Mucosa of rectum (tissue), 2 donors: Measurements from ENCODE around the gene PDCD1LG2.

ENCODE experiments used
- H3K27ac ChIP-seq, 2 donors: one replicate each; pipeline ENCODE4 v1.7.0; 2013; ENCODE audit warnings: inconsistent platforms in 2 of 2, low read depth in 2 of 2, low read length in 2 of 2
- H3K27me3 ChIP-seq, 2 donors: one replicate each; pipeline ENCODE4 v1.7.0; 2013; ENCODE audit warnings: low read length in 2 of 2; ENCODE audit not compliant: control insufficient read depth in 2 of 2, insufficient read depth in 2 of 2
- H3K36me3 ChIP-seq, 2 donors: one replicate each; pipeline ENCODE4 v1.7.0; 2013; ENCODE audit warnings: low read length in 2 of 2; ENCODE audit not compliant: control insufficient read depth in 2 of 2, insufficient read depth in 2 of 2
- H3K4me1 ChIP-seq, 2 donors: one replicate each; pipeline ENCODE4 v1.7.0; 2013; ENCODE audit warnings: low read length in 2 of 2, mild to moderate bottlenecking in 1 of 2; ENCODE audit not compliant: control insufficient read depth in 2 of 2, insufficient read depth in 2 of 2
- H3K4me3 ChIP-seq, 2 donors: one replicate each; pipeline ENCODE4 v1.7.0; 2013; ENCODE audit warnings: low read length in 2 of 2
- H3K9ac ChIP-seq, 2 donors: one replicate each; pipeline ENCODE4 v1.7.0; 2013; ENCODE audit warnings: low read length in 2 of 2, low read depth in 1 of 2, mild to moderate bottlenecking in 1 of 2
- H3K9me3 ChIP-seq, 2 donors: one replicate each; pipeline ENCODE4 v1.7.0; 2013; ENCODE audit warnings: low read length in 2 of 2; ENCODE audit not compliant: control insufficient read depth in 2 of 2
- donor health status: healthy.
- donor health status: Normal muscosa, but diverticular disease.

PDCD1LG2 gene

DNA sequence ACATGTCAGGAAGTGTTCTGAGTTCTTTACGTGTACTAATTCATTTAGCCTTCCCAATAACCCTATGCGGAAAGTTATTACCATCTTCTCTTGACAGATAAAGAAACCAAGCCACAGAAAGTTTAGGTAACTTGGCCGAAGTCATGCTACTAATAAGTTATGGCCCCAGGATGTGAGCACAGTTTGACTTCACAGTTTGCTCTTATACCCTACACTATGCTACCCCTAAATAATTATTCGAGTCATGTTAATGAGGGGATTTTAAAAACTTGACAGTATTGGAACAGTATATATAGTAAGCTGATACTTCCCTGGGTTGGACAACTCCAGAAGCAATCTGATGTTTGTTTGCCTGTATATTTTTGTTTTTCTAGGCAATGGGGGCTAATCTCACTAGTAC, 29.4 kb upstream of the PDCD1LG2 start:
- Histone ChIP-seq H3K4me1 (no peaks in the 10 kb centered on the region), H3K9me3 (no peaks in the 10 kb centered on the region), H3K27me3 (no peaks in the 10 kb centered on the region), H3K27ac (no peak overlapping the region), H3K4me3 (no peak overlapping the region), H3K36me3 (no peaks in the 10 kb centered on the region), H3K9ac (no peak overlapping the region)

DNA sequence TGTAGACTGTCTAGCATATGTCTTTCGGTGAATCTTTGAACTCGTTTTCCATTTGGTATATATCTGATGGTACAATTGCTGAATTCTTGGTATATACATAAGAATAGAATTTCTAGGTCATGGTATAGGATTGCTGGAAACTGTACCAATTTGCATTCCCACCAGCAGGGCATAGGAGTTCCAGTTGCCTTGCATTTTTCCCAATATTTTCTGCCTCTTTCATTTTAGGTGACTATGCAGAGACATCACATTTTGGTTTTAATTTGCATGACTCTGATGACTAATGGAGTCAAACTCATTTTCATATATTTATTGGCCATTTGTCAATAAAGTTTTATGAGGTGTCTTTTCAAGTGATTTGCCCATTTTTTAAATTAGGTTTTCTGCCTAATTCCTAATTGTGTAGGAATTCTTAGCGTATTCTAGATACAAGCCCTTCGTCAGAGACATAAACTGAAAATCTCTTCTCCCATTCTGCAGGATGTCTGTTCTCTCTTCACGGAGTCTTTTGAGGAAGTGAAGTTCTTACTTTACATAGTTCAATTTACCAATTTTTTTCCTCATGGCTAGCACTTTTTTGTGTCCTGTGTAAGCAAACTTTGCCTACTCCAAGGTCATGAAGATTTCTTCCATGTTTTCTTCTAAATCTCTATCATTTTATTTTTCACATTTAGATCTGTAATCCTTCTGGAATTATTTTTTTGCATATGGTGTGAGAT, 28.9 kb upstream of the PDCD1LG2 start:
- H3K36me3 ChIP-seq, result no peaks in the 10 kb centered on the region
- no peak overlapping the region for H3K9ac ChIP-seq
- no peak overlapping the region for H3K4me3 ChIP-seq
- no peaks in the 10 kb centered on the region for H3K9me3 ChIP-seq
- no peaks in the 10 kb centered on the region for H3K4me1 ChIP-seq
- H3K27me3 ChIP-seq, result no peaks in the 10 kb centered on the region
- no peak overlapping the region for H3K27ac ChIP-seq

DNA sequence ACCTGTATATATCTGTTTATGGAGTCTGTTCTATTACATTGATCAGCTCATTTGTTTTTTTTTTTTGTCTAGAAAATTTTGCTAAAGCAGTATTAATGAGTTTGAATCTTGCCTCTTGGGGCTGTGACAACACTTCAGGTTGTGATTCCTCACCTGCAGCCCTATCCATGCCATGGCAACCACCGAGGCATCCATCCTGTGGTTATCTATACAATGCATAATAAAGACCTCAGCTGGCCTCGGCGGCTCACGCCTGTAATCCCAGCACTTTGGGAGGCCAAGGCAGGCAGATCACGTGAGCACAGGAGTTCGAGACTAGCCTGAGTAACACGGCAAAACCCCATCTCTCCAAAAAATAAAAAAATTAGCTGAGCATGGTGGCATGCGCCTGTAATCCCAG, 28.1 kb upstream of the PDCD1LG2 start:
- Histone ChIP-seq H3K9ac (no peak overlapping the region), H3K4me1 (no peaks in the 10 kb centered on the region), H3K27me3 (no peaks in the 10 kb centered on the region), H3K27ac (no peak overlapping the region), H3K36me3 (no peaks in the 10 kb centered on the region), H3K9me3 (no peaks in the 10 kb centered on the region), H3K4me3 (no peak overlapping the region)

DNA sequence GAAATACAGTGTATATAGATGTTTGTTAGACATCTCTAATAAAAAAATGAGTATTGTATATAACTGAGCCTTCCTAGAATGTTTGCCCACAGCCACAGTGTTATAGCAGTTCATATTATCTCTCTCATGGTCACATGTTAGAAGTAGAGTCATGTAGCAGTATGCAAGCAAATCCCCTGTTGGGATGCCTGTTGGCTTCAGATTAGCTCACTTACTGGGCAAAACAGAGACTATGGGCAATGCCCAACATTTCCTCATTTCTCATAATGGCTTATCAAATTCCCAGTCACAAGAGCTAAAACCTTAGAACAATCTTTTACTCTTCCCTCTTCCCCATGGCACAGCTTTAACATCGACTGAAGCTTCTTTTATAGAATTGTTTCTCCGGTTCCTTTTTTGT, 27.0 kb upstream of the PDCD1LG2 start:
- no peak overlapping the region for H3K4me3 ChIP-seq
- no peaks in the 10 kb centered on the region for H3K4me1 ChIP-seq
- no peaks in the 10 kb centered on the region for H3K36me3 ChIP-seq
- no peaks in the 10 kb centered on the region for H3K9me3 ChIP-seq
- H3K27me3 ChIP-seq, result no peaks in the 10 kb centered on the region
- no peak overlapping the region for H3K9ac ChIP-seq
- H3K27ac ChIP-seq, result no peak overlapping the region

DNA sequence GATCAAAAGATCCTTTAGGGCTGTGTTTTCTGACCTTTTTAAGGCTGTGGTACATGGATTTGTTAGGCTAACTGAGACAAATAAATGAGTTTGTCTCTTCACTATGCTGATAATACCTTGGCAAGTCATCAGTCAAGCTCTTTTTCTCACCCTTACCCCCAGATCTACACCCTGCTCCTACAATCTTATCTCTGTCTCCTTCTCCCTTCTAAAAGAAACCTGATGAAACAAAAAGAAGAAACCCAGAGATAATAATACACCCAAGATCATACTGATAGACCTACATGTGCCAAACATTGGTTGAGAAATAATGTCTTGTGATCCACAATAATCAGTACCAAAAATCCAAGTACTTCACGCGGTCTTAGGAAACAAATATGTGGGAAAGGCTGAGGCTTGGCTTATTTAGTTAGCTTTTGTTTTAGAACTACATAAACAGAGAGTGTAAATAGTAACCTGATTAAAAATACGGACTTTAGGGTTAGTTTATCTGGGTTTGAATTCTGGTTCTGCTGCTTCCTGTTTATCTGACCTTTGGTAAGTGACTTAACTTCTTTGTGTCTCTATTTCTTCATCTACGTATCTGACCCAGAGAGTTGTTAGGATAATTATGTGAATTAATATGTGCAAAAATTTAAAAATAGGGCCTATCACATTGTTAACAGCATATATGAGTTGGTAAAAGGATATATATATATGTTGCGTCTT, 24.8 kb upstream of the PDCD1LG2 start:
- Histone ChIP-seq H3K27me3 (no peaks in the 10 kb centered on the region), H3K9ac (no peak overlapping the region), H3K4me3 (no peak overlapping the region), H3K36me3 (no peaks in the 10 kb centered on the region), H3K9me3 (no peaks in the 10 kb centered on the region), H3K4me1 (no peaks in the 10 kb centered on the region), H3K27ac (no peak overlapping the region)

DNA sequence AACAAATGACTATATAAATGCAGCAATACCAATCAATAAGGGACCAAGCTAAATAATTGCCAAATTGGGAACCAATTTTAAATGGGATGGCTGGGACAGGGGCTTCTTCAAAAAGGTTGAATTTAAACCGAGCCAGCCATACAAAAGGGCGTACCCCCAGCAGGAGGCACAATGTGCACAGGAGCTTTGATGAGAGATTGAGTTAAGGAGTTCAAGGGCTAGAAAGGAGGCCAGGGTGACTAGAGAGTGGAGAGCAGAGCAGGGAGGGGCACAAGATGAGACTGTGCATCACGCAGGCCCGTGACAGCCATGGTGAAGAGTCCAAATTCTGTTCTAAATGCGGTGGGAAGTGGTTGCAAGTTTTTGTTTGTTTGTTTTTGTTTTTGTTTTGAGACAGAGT, 23.3 kb upstream of the PDCD1LG2 start:
- Histone ChIP-seq H3K27me3 (no peaks in the 10 kb centered on the region), H3K4me1 (no peaks in the 10 kb centered on the region), H3K9me3 (no peaks in the 10 kb centered on the region), H3K27ac (no peak overlapping the region), H3K4me3 (no peak overlapping the region), H3K9ac (no peak overlapping the region), H3K36me3 (no peaks in the 10 kb centered on the region)

DNA sequence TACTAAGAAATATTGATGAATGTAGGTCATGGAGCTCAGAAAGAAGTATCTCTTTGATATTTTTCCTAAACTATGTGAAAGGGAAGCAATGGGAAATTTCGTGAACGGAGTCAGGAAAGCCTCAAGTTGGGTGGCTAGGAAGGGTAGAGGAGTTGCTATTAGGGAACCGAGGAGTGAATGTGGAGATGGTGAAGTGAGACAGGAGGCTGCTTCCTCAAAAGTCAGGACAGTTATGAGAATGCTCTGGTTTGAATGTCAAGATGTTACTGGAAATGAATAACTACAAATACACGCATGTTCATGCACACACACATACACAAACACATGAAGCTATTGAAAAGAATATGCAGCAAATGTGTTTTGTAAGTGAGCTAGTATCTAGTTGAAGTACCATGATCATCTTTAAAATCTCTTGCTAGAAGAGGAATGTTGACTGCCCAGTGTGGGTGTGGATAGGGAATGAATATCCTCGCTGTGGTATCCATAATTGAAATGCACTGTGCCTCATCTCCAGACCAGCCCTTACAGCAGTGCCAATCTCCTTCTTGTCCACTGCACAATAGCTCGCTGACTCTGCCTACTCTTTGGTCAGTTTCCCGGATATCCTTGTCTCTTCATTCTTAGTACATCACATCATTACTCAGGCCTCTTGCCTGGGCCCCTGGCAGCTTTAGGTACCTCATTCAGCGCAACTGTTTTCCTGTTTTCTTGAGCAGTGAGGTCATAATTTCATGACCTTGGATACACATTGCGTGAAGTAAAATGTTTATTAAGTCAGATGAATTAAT, 21.9 kb upstream of the PDCD1LG2 start:
- H3K36me3 ChIP-seq, result no peaks in the 10 kb centered on the region
- H3K9me3 ChIP-seq, result no peaks in the 10 kb centered on the region
- no peak overlapping the region for H3K4me3 ChIP-seq
- H3K27ac ChIP-seq, result no peak overlapping the region
- no peaks in the 10 kb centered on the region for H3K27me3 ChIP-seq
- H3K4me1 ChIP-seq, result no peaks in the 10 kb centered on the region
- H3K9ac ChIP-seq, result no peak overlapping the region

DNA sequence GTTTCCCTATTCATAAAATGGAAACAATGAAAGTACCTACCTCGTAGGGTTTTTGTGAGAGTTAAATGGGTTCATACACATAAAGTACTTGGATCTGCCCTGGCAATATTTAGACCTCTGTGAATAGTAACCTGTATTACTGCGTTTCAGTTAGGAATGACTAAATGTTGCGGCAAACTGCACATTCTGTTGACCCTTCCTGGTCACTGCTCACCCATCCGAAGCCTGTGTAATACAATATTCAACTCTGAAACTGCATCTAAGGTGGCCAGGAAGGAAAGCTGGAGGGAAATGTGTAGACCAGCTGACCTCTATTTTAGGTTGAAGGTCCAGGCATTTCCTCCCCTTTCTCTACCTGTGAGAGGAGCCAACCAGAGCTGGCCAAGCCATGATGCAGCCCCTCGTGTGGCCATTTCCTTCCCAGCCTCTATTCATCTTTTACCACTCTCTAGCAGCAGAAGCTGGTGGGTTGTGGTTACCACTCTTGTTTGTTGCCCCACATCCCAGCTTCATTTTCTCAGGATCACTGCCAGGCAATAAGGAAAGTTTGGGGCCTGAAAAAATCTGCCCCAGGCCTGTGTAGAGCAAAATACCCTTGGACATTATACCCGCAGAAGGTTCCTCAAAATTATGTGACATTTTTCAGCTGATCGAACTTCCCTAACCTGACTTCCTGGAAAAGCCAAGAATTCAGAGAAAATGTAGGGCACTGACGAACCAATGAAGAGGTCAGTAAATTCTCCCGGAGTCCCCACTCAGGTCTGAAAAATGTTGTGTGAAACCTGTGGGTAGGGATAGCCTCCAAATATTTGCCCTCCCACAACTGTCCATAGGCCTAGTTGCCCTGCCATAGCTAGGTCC, 20.5 kb upstream of the PDCD1LG2 start:
- no peak overlapping the region for H3K9ac ChIP-seq
- no peaks in the 10 kb centered on the region for H3K4me1 ChIP-seq
- H3K27me3 ChIP-seq, result no peaks in the 10 kb centered on the region
- no peaks in the 10 kb centered on the region for H3K9me3 ChIP-seq
- H3K36me3 ChIP-seq, result no peaks in the 10 kb centered on the region
- H3K27ac ChIP-seq, result no peak overlapping the region
- no peak overlapping the region for H3K4me3 ChIP-seq

DNA sequence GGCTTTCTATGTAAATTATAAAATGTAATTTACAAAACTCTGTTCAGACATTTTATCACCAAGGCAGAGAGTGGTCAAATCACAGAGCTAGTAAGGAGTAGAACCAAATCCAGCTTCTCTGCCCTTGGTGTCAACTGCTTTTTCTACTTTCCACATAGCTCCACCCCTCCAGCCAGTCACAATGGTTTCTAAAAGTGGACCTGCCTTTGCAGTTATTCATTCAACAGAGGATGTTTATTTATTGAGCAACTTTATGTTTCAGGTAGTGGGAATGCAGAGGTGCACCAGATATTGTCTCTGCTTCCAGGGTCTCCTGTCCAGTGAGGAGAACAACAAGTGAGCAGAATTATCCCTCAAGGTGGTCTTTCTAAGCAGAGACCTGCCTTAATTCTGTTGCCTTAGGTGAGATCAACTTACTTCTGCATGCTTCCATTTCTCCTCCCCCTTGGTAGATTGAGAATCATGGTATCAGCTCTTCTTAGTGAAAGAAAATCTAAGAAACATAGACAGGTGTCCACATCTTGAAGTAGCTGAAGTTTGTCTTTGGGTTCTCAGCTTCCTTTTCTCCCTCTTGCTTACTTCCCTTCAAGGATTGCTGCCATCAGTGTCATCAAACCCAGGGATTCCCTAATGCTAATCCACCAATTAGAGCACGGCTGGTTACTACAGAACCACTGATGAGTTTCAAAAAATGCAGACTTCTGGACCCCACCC, 17.2 kb upstream of the PDCD1LG2 start:
- Histone ChIP-seq H3K27me3 (no peaks in the 10 kb centered on the region), H3K27ac (no peak overlapping the region), H3K4me1 (no peaks in the 10 kb centered on the region), H3K9me3 (no peaks in the 10 kb centered on the region), H3K9ac (no peak overlapping the region), H3K4me3 (no peak overlapping the region), H3K36me3 (no peaks in the 10 kb centered on the region)
